Measurements from ENCODE around the gene ADA.
"Not testable (repeated sequence)": the region's sequence is repeated elsewhere in the genome, so short reads cannot be mapped to it uniquely, and the experiment has no call there.

ADA gene

DNA sequence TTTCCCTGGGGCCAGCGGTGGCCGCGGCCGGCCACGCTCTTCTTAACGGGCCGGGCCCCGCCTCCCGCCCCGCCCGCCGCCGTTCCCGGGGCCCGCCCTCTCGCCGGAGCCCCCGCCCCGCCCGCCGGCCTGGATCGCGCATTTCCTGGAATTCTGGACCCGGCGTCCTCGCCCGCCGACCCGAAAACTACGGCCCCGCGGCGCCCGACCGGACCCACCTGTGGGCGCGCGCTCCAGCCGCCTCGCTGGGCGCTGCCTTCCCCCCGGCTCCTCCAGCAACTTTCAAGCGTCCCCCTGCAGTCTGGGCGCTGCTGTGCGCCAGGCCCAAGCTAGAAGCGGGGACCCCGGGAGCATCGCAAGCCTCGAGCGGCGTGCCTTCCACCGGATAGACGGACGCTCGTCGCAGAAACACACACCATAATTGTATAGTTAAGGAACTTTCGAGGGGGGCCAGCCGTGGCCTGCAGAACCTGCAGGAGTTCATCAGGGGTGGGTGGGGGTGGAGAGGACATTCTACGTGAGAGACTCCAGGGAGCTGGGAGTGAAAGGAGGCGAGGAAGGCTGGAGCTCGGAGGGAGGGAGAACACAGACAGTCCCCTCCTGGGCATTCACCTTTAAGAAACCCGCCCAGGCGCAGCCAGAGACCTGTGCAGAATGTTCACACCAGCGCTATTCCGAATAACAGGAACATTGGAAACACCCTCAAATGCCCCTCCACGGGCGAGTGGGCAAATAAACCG is at the start of gene ADA:
Gene ADA (minus strand): TSS at position 16 of the 740 bp plus-strand sequence. CDS start 92 bp downstream, outside the sequence.
- no peak for DNase-seq (ENCODE audit: low read depth in 2 of 2)

DNA sequence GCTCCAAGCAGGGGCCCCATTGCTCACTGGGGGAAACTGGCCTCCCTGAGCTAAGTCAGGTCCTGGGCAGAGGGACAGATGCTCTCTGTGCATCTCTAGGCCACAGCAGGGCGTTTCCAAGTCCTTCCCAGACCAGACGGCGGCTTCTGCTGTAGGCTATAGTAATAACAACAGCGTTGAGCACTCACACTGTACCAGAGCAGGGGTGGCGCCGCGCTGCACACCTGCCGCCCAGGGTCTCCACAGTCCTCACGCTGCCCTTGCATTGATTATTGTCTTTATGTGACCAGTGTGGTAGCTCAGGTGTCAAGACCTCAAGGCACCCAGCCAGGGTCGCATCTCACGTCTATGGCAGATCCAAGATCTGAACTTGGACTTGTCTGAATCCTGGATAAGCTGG is 48.8 kb upstream of the ADA start:
- DNase-seq (ENCODE audit: low read depth in 2 of 2), result no peak

DNA sequence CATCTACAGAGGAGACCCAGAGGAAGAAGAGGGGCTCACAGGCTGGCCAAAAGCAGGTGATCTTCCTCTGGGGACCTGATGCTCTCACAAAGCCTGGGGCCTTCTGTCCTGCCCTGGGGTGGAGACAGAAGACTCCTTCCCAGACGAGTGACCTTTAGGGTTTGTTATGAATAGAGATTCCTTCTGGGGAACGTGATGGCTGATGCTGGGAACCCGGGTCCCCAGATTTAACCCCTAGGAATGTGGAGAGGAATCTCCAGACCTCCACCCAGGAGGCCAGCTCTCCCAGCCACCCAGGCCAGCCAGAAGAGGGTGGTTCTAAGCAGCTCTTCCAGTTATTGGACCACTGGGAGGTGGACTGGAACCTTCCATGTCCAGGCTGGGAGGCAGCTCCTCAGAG is 46.9 kb upstream of the ADA start:
- no peak for DNase-seq (ENCODE audit: low read depth in 2 of 2)

DNA sequence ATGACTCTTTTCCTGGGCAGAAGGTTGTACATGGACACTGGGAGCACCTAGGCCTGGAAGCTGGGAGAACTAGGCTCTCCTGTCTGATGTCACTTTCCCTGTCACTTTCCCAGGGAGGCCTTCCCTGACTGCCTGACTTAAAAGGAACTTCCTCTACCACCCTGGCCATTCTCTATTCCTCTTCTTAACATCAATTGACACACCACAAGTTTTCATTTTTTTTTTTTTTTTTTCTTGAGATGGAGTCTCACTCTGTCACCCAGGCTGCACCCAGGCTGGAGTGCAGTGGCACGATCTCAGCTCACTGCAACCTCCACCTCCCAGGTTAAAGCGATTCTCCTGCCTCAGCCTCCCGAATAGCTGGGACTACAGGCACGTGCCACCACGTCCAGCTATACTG is 45.5 kb upstream of the ADA start:
- not testable (repeated sequence) for DNase-seq (ENCODE audit: low read depth in 2 of 2)

DNA sequence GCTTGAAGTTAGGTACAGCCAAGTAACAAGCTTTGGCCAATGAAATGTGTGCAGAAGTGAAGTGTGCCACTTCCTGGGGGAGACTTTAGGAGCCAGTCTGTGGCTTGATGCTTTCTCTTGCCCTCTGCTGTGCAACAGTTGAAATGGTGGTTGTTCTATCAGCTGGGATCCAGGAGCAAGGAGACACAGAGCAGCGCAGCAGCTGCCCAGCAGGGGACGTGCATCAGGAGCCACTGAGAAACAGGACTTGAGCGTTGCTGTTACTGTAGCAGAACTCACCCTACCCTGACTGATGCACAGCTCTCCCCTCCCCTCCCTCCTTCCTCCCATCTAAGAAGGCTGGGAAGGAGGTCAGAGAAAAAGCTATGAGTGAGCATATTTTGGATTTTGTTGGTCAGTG is 44.8 kb upstream of the ADA start:
- DNase-seq (ENCODE audit: low read depth in 2 of 2), result no peak

DNA sequence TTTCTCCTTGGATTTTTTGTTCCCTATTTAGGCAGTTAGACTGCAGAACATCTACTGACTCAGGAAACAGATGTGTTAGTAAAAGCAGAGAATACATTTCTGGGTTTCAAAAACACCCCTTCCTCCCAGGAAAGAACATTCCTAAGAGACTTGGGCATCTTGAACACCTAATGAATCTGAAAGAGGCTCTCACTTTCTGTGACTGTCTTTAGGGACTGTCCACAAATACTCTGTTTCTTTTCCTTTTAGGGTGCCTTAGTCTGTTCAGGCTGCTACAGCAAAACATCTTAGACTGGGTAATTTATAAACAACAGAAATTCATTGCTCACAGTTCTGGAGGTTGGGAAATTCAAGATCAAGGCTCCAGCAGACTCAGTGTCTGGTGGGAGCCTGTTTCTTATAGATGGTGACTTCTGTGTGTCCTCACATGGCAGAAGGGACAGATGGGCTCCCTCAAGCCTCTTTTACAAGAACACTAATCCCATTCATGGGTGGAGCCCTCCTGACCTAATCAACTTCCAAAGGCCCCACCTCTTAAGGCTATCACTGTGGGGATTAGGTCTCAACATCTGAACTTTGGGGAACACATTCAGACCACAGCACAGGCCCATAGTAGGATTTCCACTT is 44.3 kb upstream of the ADA start:
- no peak for DNase-seq (ENCODE audit: low read depth in 2 of 2)

DNA sequence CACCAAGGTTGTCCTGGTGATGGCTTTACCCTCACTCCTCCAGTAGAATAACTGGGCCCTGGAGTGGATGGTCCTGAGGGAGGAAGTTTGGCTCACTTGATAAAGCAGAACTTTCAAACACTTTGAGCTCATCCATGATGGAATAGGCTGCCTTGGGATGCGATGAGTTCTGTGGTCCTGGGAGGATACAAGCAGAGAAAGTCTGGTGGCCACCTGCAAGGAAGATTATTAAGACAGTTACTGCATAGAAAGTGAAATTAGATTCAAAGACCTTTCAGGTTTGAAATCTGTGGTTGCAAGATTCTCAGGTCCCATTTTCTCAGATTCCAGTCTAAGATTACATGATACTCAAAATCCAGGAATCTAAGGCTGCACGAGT is 43.8 kb upstream of the ADA start:
- DNase-seq (ENCODE audit: low read depth in 2 of 2), result no peak

DNA sequence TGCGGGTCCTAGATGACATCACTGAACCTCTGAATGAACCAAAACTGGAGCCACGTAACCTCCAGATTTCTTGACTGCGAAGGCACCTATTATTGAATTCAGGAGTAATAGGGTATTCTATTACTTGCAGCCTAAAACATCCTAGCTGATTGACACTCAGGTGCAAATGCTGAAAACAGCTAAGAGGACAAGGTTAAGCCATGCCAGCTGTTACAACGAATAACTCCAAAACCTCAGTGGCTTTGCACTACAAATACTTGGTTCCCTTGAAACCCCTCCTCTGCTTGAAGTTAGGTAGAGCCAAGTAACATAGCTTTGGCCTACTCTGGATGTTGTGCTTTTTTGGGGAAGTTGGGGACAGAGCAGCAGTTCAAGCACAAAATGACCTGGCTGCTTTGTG is 42.7 kb upstream of the ADA start:
- no peak for DNase-seq (ENCODE audit: low read depth in 2 of 2)

DNA sequence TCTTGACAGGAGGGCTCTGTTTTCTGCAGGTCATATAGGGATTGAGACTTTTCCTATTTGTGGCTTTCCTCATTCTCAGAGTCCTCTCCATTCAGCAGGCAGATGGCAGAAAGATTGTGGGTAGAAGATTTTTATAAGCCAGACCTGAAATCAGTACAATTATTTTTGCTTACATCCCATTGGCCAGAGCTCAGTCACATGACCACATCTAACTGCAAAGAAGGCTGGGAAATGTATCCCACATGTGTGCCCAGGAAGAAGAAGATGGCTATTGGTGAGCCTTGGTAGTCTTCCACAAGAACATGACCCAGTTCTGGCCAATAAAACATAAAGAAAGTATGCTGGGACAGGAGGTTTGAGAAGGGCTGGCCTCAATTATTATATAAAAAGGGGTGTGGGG is 42.1 kb upstream of the ADA start:
- DNase-seq (ENCODE audit: low read depth in 2 of 2), result no peak

DNA sequence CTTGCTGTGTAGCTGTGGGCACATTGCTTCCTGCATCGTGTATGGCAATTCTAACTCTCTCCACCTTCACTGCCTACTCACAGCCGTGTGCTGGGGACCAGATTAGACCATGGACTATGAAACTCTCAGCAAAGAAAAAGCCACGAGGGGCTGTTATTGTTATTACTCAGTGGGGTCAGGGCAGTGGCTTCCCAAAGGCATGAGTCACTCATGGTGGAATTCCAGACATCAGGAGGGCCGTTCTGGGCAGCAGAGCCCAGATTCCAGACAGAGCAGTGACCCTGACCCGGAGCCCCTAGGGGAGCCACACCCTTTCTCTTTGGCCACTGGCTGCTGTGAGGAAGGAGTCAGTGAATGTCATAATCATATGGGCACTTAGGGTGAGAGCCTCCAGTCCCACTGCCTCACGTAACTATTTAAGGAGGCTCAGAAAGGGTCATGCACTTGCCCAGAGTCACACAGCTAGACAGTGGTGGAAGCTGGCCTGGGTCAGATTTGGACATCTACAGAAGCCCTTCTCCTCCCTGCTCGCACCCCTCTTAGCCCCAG is 41.5 kb upstream of the ADA start:
- DNase-seq (ENCODE audit: low read depth in 2 of 2), result no peak

GRCh38 chr20:44691424-44692423 is 40.2 kb upstream of the ADA start:
- no peak for DNase-seq (ENCODE audit: low read depth in 2 of 2)

GRCh38 chr20:44690781-44691423 is 39.4 kb upstream of the ADA start:
- no peak for DNase-seq (ENCODE audit: low read depth in 2 of 2)

GRCh38 chr20:44689809-44690208 is 38.3 kb upstream of the ADA start:
- DNase-seq (ENCODE audit: low read depth in 2 of 2), result no peak

- DNase-seq (ENCODE audit: low read depth in 2 of 2), result no peak
Measured at GRCh38 chr20:44688053-44688625, 36.6 kb upstream of the ADA start.

DNA sequence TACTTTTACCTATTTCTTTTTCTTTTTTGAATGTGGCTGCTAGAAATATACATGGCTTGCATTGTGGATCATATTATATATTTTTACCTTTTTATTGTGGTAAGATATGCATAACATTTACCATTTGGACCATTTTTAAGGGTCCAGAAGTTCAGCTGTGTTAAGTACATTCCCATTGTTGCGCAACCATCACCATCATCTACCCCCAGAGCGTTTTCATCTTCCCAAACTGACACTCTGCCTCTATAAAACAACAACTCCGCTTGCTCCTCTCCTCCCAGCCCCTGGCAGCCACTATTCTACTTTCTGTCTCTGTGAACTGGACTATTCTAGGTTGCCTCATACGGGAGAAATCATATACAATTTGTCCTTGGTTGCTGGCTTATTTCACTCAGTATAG is 35.4 kb upstream of the ADA start:
- DNase-seq (ENCODE audit: low read depth in 2 of 2), result no peak

- no peak for DNase-seq (ENCODE audit: low read depth in 2 of 2)
Measured at GRCh38 chr20:44684047-44684967, 32.8 kb upstream of the ADA start.

DNA sequence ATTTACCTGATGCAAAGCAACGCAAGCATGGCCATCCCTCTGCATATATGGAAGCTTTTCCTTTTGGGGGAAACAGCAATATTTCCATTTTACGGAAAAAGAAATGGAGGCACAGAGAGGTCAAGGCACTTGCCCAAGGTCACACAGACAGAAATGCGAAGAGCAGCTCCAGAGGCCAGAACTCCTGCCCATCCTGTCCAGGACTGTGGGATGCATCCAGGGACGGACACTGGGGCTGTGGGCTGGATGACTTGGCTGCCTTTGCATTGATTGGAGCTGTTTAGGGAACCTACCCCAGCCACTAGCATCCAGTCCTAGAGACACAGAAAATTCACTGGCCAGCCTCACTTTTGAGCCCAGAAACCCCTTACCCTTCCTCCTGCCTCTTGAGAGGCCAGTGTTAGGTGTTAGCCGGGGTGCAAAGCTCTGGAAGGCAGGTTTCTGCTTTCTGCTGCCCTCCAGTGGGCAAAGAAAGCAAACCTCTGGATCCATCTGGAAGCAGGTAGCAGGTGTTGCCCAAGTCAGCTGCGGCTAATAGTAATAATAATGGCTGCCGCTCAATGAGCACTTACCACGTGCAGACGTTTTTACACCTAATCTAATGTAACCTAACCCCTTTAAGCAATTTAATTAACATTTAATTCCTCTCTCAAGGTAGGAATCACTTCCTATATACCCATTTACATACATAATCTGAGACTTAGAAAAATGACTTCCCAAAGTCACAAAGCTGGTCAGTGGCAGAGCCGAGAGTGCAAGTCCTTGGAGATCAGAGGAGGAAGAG is 32.0 kb upstream of the ADA start:
- DNase-seq (ENCODE audit: low read depth in 2 of 2), result peak in 1 of 2 donors; percentile 33

GRCh38 chr20:44681796-44682566 is 30.5 kb upstream of the ADA start:
- no peak for DNase-seq (ENCODE audit: low read depth in 2 of 2)

Measured in stimulated activated CD4-positive, alpha-beta T cell treated with anti-CD3 and anti-CD28 coated beads, Interleukin-1b, Interleukin-23, amount 100 ng/mL, for 1 hour (primary cell).